Muscle of back (tissue), 11 donors: ENCODE measurements around the gene DNAJC5. TPM values are rescaled to one million over a fixed set of nuclear protein-coding genes. Genes with fewer than 3 reads are reported as not detected.
"Not testable (repeated sequence)": the region's sequence is repeated elsewhere in the genome, so short reads cannot be mapped to it uniquely, and the experiment has no call there.

Experiments used
- DNase-seq, 3 donors: peaks; one replicate each; pipeline versions ENCODE4 v3.0.0 to v3.0.0-alpha.2; 2013
- polyA plus RNA-seq, 10 donors: library from polyadenylated mRNA; unstranded; fragments of 120-200 nt; gene quantifications; one replicate each; pipeline ENCODE4 v1.2.1, GENCODE V29; 2013; ENCODE audit not compliant: insufficient read length in 10 of 10

DNAJC5 gene
- polyA plus RNA-seq, 10 donors = 24.0 to 32.5 (median 29.9) TPM

DNA sequence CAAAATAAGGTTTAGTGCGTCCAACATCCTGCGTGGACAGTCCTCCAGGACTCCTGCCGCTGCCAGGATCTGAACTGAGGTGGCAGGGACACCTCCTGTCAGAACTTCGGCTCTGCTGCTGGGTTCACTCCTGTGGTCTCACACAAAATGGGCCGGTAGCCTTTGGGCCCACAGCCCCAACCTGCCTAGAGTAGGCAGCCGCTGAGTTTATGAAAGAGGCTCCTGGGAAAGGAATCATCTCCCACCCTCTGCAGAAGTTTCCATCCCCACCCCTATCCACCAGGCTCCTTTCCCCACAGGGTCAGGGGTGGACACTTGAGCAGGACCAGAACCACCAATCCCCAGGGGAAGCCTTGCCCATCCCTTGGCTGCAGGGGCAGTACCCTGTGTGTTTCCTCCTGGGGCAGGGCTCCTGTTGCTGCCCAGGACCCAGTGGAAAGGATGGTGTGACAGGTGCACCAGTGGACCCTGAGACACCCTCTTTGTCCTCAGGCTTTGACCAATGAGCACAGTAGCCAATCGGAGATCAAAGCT is 35.7 kb upstream of the DNAJC5 start:
- DNase-seq = no peak

DNA sequence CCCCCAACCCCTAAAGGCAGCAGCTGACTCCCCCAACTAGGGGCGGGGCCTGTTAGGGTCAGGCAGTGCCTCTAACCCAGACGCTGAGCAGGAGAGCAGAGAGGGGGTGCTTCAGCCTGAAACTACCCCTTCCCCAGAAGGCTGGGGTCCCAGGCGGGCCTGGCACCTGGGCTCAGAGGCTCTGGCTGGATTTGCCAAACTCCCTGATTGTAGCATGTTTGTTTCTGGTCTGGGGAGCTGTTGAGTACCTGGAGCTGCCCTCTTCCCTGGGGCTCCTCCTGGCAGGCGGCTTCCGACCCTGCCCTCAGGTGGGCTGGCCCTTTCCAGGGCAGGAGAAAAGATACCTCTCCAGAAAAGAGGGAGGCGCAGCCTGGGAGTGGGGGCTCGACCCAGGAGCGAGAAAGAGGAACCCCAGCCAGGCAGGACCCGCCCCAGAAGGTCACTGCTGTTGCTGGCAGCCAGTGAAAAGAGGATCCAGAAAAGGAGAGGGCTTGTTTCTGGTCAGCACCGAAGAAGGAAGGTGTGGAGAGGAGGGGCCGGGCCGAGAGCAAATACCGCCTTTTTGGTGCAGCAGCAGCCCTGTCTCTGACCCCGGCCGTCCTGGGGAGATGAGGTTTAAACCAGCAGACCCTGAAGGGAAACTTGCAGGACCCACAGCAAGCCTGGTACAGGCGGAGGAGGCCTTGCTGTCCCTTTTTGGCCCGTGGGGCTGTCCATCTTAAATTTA is 34.4 kb upstream of the DNAJC5 start:
- no peak for DNase-seq

DNA sequence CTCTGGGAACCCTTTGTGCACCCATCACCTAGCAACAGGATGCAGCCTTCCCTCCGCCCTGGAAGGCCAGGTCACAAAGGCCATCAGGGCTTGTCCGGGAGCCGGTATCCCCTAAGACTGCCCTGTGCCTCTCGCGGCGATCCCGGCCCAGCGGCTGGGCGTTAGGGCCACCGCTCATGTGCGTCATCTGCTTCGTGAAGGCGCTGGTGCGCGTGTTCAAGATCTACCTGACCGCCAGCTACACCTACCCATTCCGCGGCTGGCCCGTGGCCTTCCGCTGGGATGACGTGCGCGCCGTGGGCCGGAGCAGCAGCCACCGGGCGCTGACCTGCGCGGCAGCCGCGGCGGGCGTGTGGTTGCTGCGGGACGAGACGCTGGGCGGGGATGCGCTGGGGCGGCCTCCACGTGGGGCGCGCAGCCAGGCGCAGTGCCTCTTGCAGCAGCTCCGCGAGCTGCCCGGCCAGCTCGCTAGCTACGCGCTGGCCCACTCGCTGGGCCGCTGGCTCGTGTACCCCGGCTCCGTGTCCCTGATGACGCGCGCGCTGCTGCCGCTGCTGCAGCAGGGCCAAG is 33.5 kb upstream of the DNAJC5 start, which contains the start of gene ABHD16B:
Gene ABHD16B, plus strand, starts transcription at position 134 of the 570 bp plus-strand sequence. Its CDS starts 43 bp downstream, at position 177.
- no peak for DNase-seq

DNA sequence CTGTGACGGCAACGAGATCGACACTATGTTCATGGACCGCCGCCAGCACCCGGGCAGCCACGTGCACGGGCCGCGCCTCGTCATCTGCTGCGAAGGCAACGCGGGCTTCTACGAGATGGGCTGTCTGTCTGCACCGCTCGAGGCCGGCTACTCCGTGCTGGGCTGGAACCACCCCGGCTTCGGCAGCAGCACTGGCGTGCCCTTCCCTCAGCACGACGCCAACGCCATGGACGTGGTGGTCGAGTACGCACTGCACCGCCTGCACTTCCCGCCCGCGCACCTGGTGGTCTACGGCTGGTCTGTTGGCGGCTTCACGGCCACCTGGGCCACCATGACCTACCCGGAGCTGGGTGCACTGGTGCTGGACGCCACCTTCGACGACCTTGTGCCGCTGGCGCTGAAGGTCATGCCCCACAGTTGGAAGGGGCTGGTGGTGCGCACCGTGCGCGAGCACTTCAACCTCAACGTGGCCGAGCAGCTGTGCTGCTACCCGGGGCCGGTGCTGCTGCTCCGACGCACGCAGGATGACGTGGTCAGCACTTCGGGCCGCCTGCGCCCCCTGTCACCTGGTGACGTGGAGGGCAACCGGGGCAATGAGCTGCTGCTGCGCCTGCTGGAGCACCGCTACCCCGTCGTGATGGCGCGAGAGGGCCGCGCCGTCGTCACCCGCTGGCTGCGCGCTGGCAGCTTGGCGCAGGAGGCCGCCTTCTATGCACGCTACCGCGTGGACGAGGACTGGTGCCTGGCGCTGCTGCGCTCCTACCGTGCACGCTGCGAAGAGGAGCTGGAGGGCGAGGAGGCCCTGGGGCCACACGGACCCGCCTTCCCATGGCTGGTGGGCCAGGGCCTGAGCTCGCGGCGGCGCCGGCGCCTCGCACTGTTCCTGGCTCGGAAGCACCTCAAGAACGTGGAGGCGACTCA is 32.7 kb upstream of the DNAJC5 start:
- no peak for DNase-seq

DNA sequence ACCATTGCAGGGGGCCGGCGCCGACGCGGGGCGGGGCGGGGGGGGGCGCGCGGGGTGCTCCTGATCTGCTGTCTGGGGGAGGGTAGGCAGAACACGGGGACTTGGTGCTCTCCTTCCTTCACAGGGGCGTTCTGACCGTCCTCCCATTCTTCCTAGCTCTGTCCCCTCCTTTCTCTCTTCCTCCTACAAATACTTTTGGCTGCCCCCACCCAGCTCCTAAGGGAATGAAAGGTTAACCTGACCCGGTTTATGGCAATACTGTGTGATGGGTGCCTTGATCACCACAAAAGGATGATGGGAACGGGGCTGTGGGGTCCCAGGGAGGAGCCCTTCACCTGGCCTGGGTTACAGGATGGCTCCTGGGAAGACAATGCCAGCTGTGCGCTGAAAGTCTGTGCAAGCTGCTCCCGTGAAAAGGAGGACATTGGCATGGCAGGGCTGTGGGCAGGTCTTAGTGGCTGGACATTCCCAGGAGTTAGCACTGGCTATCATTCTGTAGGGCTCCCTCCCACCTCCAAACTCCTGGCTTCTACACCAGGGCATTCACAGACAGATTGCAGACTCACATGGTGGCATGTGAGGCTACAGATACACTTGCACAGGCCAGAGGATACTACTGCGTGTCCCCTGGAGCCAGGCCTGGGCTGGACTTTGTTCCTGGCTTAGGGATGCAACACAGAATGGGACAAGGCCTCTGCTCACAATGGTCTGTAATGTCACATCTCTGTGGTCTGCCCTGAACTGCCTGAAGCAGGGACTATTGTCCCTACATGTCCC is 31.7 kb upstream of the DNAJC5 start:
- DNase-seq = no peak

DNA sequence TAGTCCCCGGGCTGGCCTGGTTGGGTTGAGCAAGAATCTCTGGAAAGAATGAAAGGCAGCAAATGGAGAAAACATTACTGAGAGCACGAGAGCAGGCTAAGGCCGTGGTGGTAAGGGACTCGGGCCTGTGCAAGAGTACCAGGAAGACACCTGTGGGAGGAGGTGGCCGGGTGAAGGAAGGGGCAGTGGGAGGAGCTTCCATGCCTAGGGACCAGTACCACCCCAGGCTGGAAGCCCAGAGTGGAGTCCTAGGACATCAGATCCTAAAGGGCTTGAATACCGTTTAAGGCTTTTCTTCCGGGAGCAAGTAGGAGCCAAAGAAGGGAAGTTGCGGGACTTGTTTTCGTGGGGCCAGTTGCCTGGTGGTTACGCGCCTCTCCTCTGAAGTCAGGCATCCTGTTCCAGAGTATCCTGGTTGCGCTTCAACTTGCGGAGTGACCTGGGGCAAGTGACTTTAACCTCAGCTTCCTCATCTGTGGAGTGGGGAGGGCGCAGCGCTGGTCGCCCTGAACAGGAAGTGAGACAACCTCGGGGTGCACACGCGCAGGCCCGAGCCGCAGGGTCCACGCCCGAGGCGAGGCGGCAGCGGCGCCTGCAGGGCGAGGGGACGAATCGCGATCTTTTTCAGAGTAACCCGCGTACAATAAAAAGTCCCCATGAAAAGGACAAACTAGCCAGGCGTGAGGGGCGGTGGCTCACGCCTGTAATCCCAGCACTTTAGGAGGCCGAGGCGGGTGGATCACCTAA is 31.0 kb upstream of the DNAJC5 start:
- peak in 2 of 3 donors; percentile 86 to 93 for DNase-seq

DNA sequence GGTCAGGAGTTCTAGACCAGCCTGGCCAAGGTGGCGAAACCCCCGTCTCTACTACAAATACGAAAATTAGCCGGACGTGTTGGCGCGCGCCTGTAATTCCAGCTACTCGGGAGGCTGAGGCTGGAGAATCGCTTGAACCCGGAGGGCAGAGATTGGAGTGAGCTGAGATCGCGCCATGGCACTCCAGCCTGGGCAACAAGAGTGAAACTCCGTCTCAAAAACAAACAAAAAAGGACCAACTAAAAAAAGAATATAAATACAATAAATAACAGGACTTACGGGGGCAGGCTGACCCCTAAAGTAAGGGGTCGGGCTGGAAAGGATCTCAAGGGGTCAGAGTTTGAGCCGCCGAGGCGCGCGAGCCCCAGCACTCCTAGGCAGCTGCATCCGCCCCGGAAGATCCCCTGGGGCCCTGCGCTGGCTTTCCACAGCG is 30.4 kb upstream of the DNAJC5 start:
- DNase-seq = no peak

DNA sequence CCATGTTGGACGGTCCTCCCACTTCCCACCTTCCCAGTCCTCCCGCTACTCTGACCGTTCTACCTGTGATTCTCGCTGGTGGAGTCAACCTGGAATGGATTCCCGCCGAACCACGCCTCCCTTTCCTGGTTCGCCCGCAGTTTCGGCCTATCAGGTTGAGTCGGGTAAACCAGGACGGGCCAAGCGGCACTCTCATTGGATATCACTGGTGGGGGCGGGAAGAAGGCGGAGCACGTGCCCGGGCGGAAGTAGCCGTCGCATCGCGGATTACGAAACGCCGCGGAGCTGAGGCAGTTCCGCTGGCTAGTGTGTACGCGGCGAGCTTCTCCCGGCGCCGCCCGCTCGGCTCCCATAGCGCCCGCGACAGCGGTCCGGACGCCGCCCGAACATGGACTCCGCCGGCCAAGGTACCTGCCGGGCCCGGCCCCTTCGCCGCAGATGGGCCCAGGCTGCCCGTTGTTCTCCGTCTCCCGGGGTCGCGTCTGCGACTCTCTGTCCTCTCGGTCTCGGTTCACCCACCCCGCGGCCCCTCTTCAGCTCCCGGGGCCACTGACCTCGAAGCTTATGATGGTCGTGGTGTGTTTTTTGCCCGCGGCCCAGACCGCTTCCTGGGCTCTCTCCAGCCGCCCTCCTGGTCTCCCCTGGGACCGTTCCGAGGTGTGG is 29.8 kb upstream of the DNAJC5 start, which contains the start of gene TPD52L2:
Gene TPD52L2, plus strand, starts transcription at position 293 of the 663 bp plus-strand sequence. Its CDS starts 96 bp downstream, at position 389.
- DNase-seq = peak; percentile 98 to 99 (median 98)

DNA sequence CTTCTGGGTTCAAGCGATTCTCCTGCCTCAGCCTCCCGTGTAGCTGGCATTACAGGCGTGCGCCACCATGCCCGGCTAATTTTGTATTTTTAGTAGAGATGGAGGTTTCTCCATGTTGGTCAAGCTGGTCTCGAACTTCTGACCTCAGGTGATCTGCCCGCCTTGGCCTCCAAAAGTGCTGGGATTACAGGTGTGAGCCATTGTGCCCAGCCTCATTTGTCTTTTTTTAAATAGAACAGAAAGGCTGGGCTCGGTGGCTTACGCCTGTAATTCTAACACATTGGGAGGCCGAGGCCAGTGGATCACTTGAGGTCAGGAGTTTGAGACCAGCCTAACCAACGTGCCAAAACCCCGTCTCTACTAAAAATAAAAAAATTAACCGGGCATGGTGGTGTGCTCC is 27.9 kb upstream of the DNAJC5 start:
- not testable (repeated sequence) for DNase-seq

DNA sequence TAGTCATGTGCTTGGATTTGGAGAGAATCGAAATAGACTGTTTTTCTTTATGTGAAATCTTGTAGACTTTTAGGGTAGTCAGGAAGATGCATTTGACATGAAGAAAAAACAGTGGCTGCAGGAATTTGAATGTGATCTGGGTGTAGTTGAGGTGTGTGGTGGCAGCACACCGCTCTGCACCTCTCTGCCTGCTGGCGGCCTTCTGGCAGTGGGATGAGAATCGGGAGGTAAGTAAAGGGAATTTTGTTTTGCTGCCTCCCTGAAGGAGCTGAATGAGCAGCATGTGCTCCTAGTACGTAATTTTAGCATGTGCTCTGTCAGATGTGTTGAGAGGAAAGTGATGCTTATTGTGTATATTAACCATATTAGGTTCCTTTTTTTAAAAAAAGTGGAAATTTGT is 26.7 kb upstream of the DNAJC5 start:
- no peak for DNase-seq

DNA sequence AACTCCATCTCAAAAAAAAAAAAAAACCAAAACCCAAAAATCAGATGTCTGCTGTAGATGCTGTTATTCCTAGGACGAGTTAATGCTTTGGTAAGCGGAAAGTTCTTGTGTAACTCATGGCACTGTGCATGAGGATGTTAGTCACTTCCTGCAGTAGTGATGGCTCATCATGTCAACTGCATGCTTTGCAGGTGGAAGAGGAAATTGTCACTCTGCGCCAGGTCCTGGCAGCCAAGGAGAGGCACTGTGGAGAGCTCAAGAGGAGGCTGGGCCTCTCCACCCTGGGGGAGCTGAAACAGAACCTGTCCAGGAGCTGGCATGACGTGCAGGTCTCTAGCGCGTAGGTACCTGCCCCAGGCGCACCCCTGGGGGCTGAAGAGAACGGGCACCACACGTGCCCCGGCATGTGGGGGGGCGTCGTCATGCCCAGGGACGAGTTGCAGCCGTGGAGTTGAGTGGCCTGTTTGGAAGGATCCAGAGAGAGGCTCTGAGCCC is 21.4 kb upstream of the DNAJC5 start:
- peak in 1 of 3 donors; percentile 63 for DNase-seq

DNA sequence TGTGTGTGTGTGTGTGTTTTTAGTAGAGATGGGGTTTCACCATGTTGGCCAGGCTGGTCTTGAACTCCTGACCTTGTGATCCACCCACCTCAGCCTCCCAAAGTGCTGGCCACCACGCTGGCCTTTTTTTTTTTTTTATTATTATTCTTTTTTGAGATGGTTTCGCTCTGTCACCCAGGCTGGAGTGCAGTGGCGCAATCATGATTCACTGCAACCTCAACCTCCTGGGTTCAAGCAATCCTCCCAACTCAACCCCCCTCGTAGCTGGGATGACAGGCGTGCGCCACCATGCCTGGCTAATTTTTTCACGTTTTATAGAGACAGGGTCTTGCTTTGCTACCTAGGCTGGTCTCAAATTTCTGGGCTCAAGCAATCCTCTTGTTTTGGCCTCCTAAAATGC is 20.7 kb upstream of the DNAJC5 start:
- not testable (repeated sequence) for DNase-seq

DNA sequence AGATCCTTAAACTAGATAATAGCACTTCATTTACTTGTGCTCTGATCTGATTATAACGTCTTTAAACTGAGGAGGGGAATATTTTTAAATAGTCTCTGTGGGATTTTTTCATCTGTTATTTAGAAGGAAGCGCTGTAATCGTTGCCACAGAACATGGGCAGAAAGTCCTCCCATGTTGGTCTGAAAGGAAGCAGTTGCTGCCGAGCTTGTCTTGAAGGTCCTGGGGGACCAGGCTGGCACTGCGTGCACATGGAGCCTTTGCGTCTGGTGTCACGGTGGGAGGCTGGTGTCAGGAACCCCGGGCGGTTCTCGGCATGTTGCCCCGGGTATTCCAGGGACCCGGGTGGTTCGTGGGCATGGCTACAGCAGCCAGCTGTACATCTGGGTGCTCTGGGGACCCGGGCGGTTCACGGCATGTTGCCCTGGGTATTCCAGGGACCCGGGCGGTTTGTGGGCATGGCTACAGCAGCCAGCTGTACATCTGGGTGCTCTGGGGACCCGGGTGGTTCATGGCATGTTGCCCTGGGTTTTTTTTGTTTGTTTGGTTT is 18.4 kb upstream of the DNAJC5 start:
- no peak for DNase-seq

DNA sequence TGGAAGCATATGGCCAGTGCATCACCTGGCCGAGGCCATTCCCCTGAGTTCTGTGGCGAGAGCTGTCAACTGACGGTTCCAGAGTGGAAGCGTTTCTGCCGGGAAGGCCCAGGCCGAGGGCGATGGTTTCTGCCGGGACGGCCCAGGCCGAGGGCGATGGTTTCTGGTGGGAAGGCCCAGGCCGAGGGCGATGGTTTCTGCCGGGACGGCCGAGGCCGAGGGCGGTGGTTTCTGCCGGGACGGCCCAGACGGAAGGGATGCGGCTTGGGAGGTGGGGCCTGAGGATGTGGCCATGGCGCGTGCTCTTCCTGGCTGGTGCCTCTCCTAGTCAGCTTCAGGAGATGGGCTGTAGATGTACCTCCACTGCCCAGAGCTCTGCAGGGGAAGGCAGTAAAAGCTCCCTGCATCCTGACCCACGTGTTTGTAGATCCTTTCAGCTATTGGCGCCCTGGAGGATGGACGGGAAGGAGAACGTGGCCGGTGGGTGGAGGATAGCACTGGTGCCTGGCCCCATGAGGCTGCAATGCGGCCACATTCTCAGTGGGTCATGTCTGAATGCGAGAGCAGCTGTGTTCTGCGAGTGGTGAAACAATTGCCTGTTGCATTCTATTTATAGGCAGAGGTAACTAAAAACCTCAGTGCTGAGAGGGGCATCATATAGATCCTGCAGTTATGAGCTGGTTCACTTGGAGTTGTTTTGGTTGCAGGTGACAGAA is 17.0 kb upstream of the DNAJC5 start:
- DNase-seq = no peak

DNA sequence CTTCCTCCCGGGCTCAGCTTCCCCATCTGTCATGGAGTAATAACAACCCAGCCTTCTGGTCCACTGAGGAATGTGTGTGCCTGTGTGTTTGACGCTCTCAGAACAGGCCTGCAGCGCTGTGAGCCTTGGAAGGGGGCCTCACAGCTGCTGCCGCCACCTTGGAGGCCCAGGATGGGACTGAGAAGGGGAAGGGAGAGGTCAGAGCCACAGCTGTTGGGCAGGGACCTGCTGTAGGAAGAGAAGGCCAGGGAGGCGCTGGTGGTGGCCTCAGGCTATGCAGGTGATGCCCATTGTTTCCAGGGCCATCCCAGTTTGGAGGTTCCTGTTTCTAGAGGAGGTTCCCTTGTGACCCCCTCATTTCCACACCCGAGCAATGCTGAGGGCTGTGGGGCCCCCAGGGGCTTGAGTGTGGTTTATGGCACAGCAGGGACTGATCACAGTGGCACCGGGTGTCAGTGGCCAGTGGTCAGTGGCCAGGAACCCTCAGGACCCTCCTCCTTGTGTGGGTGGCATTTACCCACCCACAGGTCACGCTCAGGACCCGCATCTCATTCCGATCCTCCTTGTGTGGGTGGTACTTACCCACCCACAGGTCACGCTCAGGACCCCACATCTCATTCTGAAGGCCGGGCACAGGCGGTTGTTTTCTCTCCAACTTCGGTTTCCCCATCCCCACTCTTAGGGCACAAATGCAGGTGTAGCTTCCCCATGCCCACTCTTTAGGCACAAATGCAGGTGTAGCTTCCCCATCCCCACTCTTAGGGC is 15.8 kb upstream of the DNAJC5 start:
- peak in 1 of 3 donors; percentile 44 for DNase-seq

DNA sequence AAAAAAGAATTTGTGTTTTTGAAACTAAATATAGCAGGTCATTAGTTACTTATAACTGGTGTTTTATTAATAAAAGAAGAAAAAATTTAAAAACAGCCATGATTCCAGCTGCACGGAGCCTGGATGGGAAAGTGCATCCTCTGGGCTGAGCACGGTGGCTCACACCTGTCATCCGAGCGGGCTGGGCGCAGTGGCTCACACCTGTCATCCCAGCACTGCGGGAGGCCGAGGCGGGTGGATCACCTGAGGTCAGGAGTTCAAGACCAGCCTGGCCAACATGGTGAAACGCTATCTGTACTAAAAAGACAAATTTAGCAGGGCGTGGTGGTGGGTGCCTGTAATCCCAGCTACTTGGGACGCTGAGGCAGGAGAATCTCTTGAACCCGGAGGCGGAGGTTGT is 14.0 kb upstream of the DNAJC5 start:
- DNase-seq = not testable (repeated sequence)

DNA sequence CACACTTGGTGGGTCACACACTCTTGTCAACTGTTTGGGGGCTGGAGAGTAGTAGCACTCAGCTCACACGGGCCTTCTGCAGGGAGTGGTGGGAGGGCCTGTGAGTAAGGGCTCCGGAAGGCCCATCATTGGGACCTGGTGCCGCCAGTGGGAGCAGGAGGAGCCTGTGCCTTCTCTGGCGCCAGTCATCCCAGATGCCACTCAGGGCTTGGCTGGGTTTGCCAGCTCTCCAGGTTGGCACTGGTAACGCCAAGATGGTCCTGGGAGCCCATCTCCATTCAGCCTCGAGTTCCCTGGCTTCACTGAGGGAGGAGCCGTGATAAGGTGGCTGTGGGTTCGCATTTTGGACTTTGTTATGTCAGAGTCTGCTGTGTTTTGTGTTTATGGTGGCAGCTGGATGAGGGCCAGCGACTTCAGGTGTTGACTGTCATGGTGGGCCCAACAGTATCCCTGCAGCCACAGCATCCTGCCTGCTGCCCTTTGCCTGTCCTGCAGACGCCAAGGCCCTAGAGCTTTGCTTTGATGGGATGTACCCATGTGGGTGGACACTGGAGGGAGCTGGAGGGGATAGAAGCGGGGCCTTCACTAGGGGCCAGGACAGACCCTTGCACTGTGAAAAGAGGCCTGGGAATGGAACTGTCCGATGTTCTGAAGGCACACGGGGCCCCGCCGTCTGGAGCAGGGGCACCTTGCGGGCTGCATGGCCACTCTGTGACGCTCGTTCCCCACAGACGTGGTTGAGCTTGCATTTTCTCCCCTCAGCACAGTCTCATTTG is 13.3 kb upstream of the DNAJC5 start:
- no peak for DNase-seq
